MM.1S (cell line): ENCODE measurements around the gene EVX1.

Experiments
- DNase-seq: peaks from one replicate; pipeline ENCODE4 v3.0.0-alpha.2; 2015
- H2AFZ ChIP-seq: fragments of 300-600 bp; sonication (generic); 2 replicates; pipeline ENCODE4 v1.6.0; 2016; ENCODE audit warnings: antibody characterized with exemption, low read length
- H3F3A ChIP-seq: fragments of 300-600 bp; sonication (generic); 2 replicates; pipeline ENCODE4 v1.6.1; 2016; ENCODE audit warnings: mild to moderate bottlenecking, antibody characterized with exemption, low read length, moderate library complexity, mixed read lengths; ENCODE audit not compliant: insufficient read depth
- H3K27ac ChIP-seq: fragments of 300-600 bp; sonication (generic); 2 replicates; pipeline ENCODE4 v1.5.1; 2016; ENCODE audit warnings: mild to moderate bottlenecking, low read length
- H3K27me3 ChIP-seq: fragments of 300-600 bp; sonication (generic); replicated peaks from 2 replicates; pipeline ENCODE4 v1.6.0; 2016; ENCODE audit warnings: low read length; ENCODE audit not compliant: insufficient read depth
- H3K36me3 ChIP-seq: fragments of 300-600 bp; sonication (generic); replicated peaks from 2 replicates; pipeline ENCODE4 v1.6.1; 2016; ENCODE audit warnings: mild to moderate bottlenecking, low read length, mixed read lengths; ENCODE audit not compliant: insufficient read depth
- H3K4me1 ChIP-seq: fragments of 300-600 bp; sonication (generic); 2 replicates; pipeline ENCODE4 v1.6.1; 2016; ENCODE audit warnings: low read length, mixed read lengths
- H3K4me2 ChIP-seq: fragments of 300-600 bp; sonication (generic); 2 replicates; pipeline ENCODE4 v1.6.0; 2016; ENCODE audit warnings: low read depth, low read length
- H3K4me3 ChIP-seq: fragments of 300-600 bp; sonication (generic); 2 replicates; pipeline ENCODE4 v1.5.1; 2016; ENCODE audit warnings: low read length, mixed read lengths
- H3K79me2 ChIP-seq: fragments of 300-600 bp; sonication (generic); 2 replicates; pipeline ENCODE4 v1.6.1; 2016; ENCODE audit warnings: mixed run types, low read length, mixed read lengths
- H3K9ac ChIP-seq: fragments of 300-600 bp; sonication (generic); 2 replicates; pipeline ENCODE4 v1.6.1; 2016; ENCODE audit warnings: low read length, mixed read lengths
- H3K9me2 ChIP-seq: fragments of 300-600 bp; sonication (generic); replicated peaks from 2 replicates; pipeline ENCODE4 v1.6.1; 2016; ENCODE audit warnings: mild to moderate bottlenecking, low read length, mixed read lengths; ENCODE audit not compliant: insufficient read depth
- H3K9me3 ChIP-seq: fragments of 300-600 bp; sonication (generic); replicated peaks from 2 replicates; pipeline ENCODE4 v1.6.1; 2016; ENCODE audit warnings: mild to moderate bottlenecking, low read length, mixed read lengths; ENCODE audit not compliant: insufficient read depth
- H4K20me1 ChIP-seq: fragments of 300-600 bp; sonication (generic); 2 replicates; pipeline ENCODE4 v1.6.1; 2016; ENCODE audit warnings: mild to moderate bottlenecking, low read length, moderate library complexity, mixed read lengths; ENCODE audit not compliant: insufficient read depth
- EZH2 ChIP-seq: fragments of 300-600 bp; sonication (generic); optimal IDR thresholded peaks from 2 replicates; pipeline ENCODE3; 2017; ENCODE audit warnings: low read depth, mild to moderate bottlenecking, antibody characterized with exemption, low read length, mixed read lengths
- EZH2phosphoT487 ChIP-seq: fragments of 300-600 bp; sonication (generic); IDR thresholded peaks from 2 replicates; pipeline ENCODE4 v1.6.1; 2018; ENCODE audit warnings: antibody characterized with exemption, low read length
- TF ChIP-seq, protein P1 (sequence below): fragments of 300-600 bp; sonication (generic); IDR thresholded peaks from 2 replicates; pipeline ENCODE4 v1.5.1; 2016; ENCODE audit warnings: antibody characterized with exemption, low read length, mixed read lengths

The EVX1 gene

GRCh38 chr7:27241189-27242056, 1.2 kb upstream of the EVX1 start:
- Histone ChIP-seq H3K4me3 (no peak overlapping the region), H3K27ac (no peak overlapping the region), H3F3A (no peaks in the 10 kb centered on the region), H3K9me2 (no peaks in the 10 kb centered on the region), H3K9ac (no peak overlapping the region), H4K20me1 (no peaks in the 10 kb centered on the region), H3K36me3 (no peaks in the 10 kb centered on the region), H3K4me1 (no peaks in the 10 kb centered on the region), H3K79me2 (no peaks in the 10 kb centered on the region), H2AFZ (no peak overlapping the region), H3K27me3 (peaks cover 58% of the 10 kb centered on the region), H3K4me2 (no peak overlapping the region), H3K9me3 (no peaks in the 10 kb centered on the region)
- no peak for TF ChIP-seq EZH2phosphoT487
- no peak for TF ChIP-seq EZH2
- TF ChIP-seq, protein P1, sequence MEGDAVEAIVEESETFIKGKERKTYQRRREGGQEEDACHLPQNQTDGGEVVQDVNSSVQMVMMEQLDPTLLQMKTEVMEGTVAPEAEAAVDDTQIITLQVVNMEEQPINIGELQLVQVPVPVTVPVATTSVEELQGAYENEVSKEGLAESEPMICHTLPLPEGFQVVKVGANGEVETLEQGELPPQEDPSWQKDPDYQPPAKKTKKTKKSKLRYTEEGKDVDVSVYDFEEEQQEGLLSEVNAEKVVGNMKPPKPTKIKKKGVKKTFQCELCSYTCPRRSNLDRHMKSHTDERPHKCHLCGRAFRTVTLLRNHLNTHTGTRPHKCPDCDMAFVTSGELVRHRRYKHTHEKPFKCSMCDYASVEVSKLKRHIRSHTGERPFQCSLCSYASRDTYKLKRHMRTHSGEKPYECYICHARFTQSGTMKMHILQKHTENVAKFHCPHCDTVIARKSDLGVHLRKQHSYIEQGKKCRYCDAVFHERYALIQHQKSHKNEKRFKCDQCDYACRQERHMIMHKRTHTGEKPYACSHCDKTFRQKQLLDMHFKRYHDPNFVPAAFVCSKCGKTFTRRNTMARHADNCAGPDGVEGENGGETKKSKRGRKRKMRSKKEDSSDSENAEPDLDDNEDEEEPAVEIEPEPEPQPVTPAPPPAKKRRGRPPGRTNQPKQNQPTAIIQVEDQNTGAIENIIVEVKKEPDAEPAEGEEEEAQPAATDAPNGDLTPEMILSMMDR: no peak
- no peak for DNase-seq

GRCh38 chr7:27242154-27242553, 448 bp upstream of the EVX1 start:
- H3K9ac ChIP-seq: no peak overlapping the region
- DNase-seq: no peak
- H3K27ac ChIP-seq: no peak overlapping the region
- H3K4me3 ChIP-seq: no peak overlapping the region
- H3K9me3 ChIP-seq: no peaks in the 10 kb centered on the region
- no peaks in the 10 kb centered on the region for H3K36me3 ChIP-seq
- no peaks in the 10 kb centered on the region for H3K4me1 ChIP-seq
- no peaks in the 10 kb centered on the region for H4K20me1 ChIP-seq
- H3K79me2 ChIP-seq: no peaks in the 10 kb centered on the region
- no peaks in the 10 kb centered on the region for H3K9me2 ChIP-seq
- H2AFZ ChIP-seq: no peak overlapping the region
- no peak overlapping the region for H3K4me2 ChIP-seq
- no peak for TF ChIP-seq EZH2phosphoT487
- TF ChIP-seq, protein P1: no peak
- TF ChIP-seq EZH2: no peak
- H3F3A ChIP-seq: no peaks in the 10 kb centered on the region
- H3K27me3 ChIP-seq: peaks cover 58% of the 10 kb centered on the region

- Histone ChIP-seq H2AFZ (no peak overlapping the region), H4K20me1 (no peaks in the 10 kb centered on the region), H3K9ac (no peak overlapping the region), H3K4me2 (no peak overlapping the region), H3K79me2 (no peaks in the 10 kb centered on the region), H3K4me3 (no peak overlapping the region), H3K4me1 (no peaks in the 10 kb centered on the region), H3K9me2 (no peaks in the 10 kb centered on the region), H3F3A (no peaks in the 10 kb centered on the region), H3K27ac (no peak overlapping the region), H3K27me3 (peaks cover 58% of the 10 kb centered on the region), H3K9me3 (no peaks in the 10 kb centered on the region), H3K36me3 (no peaks in the 10 kb centered on the region)
- DNase-seq: no peak
- TF ChIP-seq EZH2 (no peak), EZH2phosphoT487 (no peak)
- TF ChIP-seq, protein P1: no peak
Observed at GRCh38 chr7:27243340-27244163, 950 bp downstream of the EVX1 start.
